Fibroblast of skin of back (primary cell): ENCODE results near the gene SH2D3C.
A peak's percentile ranks its signal among the peaks of the same experiment; 100 is the strongest.

ENCODE experiments used
- DNase-seq: peaks from one replicate; pipeline ENCODE4 v3.0.0-alpha.2; 2013

Gene SH2D3C

GRCh38 chr9:127738666-127739065 lies 39.8 kb downstream of the SH2D3C start:
- DNase-seq: no peak

DNA sequence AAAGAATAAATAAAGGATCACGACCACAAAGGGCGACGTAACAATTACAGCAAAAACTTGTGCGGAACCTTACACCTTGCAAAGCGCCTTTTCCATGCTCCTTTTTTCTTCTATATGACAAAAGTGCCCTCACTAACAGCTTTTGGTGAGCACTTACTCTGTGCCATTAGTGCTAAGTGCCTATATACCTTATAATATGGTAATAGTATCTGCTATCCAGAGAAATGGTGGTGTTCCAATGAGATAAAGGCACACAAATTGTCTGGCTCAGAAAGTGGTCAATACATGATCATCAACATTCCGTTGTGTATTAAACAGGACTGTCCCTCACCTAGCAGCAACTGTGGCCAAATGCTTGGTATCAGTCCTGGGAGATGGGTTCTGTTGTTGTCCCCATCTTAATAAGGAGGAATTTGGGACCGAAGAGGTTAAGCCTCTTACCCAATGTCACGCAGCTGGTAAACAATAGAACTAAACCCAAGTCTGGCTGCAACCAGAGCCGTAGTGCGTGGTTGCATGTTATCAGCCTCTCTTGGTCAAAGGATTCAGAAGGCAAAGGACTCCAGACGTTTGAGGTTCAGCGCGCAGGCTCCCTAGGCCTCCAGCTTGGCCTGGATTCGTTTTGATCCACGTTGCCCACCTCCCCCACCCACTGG lies 42.8 kb downstream of the SH2D3C start:
- no peak for DNase-seq

- DNase-seq: peak; percentile 95
These were observed 43.5 kb downstream of the SH2D3C start, which contains the start of gene TOR2A for GRCh38 chr9:127734747-127735529. TSS of gene TOR2A (minus strand) at chr9:127735294. CDS start at chr9:127735270, 24 bp downstream.

DNA sequence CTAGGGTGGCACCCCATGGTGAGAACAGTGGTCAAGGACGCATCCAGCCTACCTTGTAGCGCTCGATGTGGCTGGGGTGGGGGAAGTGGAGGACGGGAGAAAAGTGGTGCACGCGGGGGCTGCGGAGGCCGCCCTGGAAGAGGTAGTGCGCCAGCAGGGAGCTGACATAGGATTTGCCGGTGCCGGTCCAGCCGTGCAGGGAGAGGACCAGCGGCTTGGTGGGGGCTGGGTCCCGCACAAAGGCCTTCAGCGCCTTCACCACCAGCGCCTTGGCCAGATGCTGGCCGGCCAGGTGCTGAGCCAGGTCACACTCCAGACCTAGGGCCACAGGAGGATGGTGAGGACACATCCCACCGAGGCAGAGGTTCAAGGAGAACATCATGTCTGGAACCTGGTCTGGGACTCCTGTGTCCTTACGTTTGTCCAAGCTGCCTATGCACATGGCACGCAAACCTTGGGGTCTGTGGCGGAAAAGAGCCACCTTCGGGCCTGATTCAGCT lies 44.2 kb downstream of the SH2D3C start:
- no peak for DNase-seq

DNA sequence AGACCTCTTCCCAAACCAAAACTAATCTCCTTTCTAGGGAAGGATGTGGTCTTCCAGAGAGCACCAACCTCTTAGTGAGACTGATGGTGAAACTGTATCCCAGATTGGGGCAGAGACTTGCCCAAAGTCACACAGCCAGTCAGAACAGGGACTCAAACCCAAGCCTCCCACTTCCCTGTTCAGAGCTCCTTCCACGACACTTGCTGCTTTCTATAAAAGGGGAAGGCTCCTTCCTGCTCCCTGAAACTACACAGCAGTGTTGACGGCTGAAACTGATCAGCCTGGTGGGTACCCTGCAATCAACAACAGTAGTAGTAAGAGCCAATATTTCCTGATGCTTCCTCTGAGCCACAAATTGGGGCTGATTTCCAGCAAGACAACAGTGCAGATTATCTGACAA lies 44.9 kb downstream of the SH2D3C start:
- no peak for DNase-seq

DNA sequence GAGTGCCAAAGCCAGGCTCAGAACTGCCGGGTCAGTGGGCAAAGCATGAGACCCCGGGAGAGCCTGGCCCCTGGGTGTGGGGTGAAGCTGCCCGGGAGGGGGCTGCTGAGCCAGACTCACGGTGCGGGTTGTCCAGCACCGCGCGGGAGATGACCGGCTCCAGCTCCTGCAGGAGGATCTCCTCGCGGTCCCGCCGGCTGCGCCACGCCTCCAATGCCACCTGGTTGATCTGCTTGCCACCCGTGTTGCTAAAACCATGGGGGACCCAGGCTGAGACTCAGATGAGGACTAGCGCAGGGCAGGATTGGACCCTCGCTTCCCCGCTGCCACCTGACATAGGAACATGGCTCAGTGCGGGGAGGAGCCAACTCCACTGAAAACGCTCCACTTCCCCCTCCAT lies 46.0 kb downstream of the SH2D3C start:
- no peak for DNase-seq

DNA sequence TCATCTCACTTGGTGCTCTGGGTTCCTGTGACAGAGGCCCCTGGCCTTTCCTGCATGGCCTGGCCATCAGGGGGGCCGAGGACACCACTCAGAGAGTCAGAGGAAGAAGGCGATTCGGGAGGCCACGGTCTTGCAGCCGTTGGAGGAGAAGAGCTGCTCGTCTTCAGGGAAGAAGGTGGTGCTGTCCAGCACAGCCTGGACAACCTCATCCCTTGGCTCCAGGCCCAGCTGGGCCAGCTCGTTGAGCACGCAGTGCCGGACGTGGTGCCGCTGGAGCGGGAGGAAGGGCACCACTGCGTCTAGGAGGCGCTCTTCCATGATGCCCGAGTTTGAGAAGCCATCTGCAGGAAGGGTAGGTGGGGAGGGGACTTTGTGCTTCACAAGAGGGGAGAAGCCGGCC lies 46.5 kb downstream of the SH2D3C start:
- no peak for DNase-seq

- DNase-seq: no peak
These were observed 47.6 kb downstream of the SH2D3C start for GRCh38 chr9:127730799-127731410.

- no peak for DNase-seq
These were observed 48.2 kb downstream of the SH2D3C start for GRCh38 chr9:127730262-127730661.

DNA sequence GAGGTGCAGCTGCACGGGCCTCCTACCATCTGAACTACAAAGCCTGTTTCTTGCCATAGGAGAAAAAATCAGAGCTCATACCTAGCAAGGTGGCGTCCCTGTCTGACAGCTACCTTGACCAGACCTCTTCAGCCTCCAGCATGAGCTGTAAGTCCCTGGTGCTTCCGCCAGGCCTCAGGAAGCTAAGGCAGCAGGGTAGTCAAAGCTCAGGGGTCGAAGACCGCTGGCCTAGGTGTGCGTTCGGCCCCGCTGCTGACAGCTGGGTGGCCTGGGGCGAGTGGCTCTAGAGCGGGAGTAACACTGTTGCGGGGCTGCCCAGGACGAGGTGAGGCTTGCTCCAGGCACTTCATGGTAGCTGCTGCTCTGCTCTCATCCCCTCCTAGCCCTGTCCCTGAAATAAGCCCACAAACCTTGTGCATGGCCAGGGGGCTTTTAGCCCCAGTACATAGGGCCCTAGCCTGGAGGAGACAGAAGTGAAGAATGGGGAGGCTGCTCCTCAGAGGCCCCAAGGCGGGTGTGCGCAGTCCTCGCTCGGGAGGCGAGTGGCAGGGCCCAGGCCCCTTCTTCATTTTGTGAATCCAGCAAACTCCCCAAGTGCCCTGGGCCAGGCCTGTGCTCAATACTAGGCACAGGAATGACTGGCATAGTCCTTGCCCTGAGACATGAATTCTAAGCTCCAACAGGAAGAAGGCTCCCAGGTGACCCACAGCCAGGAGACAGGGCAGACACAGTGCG lies 48.8 kb downstream of the SH2D3C start:
- no peak for DNase-seq

DNA sequence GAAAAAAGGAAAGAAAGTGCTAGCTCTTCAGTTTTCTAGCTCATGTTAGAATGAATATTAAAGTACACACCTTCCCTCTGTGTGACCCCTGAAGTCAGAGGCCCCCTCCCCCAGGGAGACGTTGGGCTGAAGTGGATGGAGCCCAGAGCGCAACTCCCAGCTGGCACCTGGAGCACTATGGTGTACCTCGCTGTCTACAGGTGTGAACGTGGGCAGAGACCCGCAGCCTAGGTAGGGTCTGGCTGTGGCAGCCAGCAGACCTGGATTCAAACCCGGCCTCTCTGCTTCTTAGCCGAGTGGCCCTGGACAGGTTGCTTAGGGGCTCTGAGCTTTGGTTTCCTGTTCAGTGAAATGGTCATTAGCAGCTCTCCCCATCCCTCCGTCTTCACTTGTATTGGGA lies 49.7 kb downstream of the SH2D3C start:
- no peak for DNase-seq

GRCh38 chr9:127726871-127727270 lies 51.6 kb downstream of the SH2D3C start:
- DNase-seq: no peak

DNA sequence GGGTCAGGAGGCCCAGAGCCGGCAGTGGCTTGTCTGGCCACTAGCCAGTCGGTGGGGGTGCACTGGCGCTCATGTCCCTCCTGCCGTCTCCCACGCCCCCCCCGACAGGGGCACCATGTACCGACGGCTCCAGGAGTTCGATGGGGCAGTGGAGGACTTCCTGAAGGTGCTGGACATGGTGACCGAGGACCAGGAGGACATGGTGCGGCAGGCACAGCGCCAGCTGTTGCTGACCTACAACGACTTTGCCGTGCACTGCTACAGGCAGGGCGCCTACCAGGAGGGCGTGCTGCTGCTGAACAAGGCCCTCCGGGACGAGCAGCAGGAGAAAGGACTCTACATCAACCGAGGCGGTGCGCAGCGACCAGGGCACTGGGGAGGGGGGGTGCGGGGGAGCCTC lies 54.5 kb downstream of the SH2D3C start:
- DNase-seq: no peak

GRCh38 chr9:127723444-127723843 lies 55.0 kb downstream of the SH2D3C start:
- DNase-seq: peak; percentile 58

DNA sequence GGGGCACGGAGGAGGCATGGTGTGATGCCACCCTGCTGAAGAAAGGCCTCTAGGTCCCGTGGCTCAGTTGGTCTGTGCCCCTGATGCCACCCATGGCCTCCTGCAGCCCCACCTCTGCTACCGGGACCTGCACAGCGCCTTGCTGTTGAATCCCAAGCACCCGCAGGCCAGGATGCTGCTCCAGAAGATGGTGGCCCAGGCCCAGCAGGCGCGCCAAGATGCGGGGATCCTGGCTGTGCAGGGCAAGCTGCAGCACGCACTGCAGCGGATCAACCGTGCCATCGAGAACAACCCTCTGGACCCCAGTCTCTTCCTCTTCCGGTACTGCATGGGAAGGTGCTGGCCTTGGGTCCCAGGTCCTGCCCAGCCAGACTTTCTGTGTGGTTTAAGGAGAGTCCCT lies 55.5 kb downstream of the SH2D3C start:
- no peak for DNase-seq

GRCh38 chr9:127722055-127722745 lies 56.3 kb downstream of the SH2D3C start:
- DNase-seq: no peak

- no peak for DNase-seq
These were observed 57.1 kb downstream of the SH2D3C start for GRCh38 chr9:127721391-127721821.

GRCh38 chr9:127720865-127721227 lies 57.6 kb downstream of the SH2D3C start:
- DNase-seq: no peak

- DNase-seq: no peak
These were observed 58.2 kb downstream of the SH2D3C start for GRCh38 chr9:127720031-127720864.

- DNase-seq: no peak
These were observed 60.7 kb downstream of the SH2D3C start for GRCh38 chr9:127717766-127718165.

- no peak for DNase-seq
These were observed 62.1 kb downstream of the SH2D3C start for GRCh38 chr9:127716412-127716811.
